Testis (tissue), 3 donors: ENCODE data around the gene CACNG3. TPM values are rescaled to one million over a fixed set of nuclear protein-coding genes. Genes with fewer than 3 reads are reported as not detected.

Experiments
- DNase-seq: peaks from one replicate; pipeline ENCODE4 v3.0.0-alpha.2; 2019
- H3K27ac ChIP-seq, 2 donors: fragments of 200-600 bp; sonication (generic); one replicate each; pipeline ENCODE4 v1.5.1; 2019
- H3K27me3 ChIP-seq: fragments of 200-600 bp; sonication (generic); one replicate; pipeline ENCODE4 v1.5.1; 2019
- H3K36me3 ChIP-seq: fragments of 200-600 bp; sonication (generic); one replicate; pipeline ENCODE4 v1.5.1; 2017; ENCODE audit warnings: low read depth; ENCODE audit errors: missing control alignments
- H3K4me1 ChIP-seq: fragments of 200-600 bp; sonication (generic); one replicate; pipeline ENCODE4 v1.5.1; 2019
- H3K4me3 ChIP-seq, 2 donors: fragments of 200-600 bp; sonication (generic); one replicate each; pipeline ENCODE4 v1.5.1; 2017 to 2019
- H3K9me3 ChIP-seq: fragments of 200-600 bp; sonication (generic); one replicate; pipeline ENCODE4 v1.5.1; 2017
- POLR2A ChIP-seq: fragments of 450-650 bp; IDR thresholded peaks from one replicate; pipeline ENCODE4 v1.6.1; 2017; ENCODE audit warnings: antibody characterized with exemption, mild to moderate bottlenecking, moderate library complexity
- WGBS, 2 donors: methylation state at CpG; one replicate each; pipeline ENCODE4 v1.1.5; 2018; 5-methylcytosine and 5-hydroxymethylcytosine counted together
- intact Hi-C: fragments of 100-400 bp; cut with DNase I; formaldehyde crosslinking; loops from one replicate; pipeline ENCODE4 v1.15.1; 2023; ENCODE audit warnings: low total_unique reads
- polyA plus RNA-seq: library from polyadenylated mRNA; stranded (reverse); fragments of 350-450 nt; fragmentation: Illumina TruSeq; extraction: RNeasy Lipid Tissue Mini Kit (QIAGEN cat#74804); gene quantifications from one replicate; pipeline ENCODE4 v1.2.3, GENCODE V29; 2014; ENCODE audit warnings: low read depth, low replicate concordance; ENCODE audit not compliant: insufficient read depth
- small RNA-seq, 2 donors: library from RNA; depleted of rRNA; stranded (forward); fragments of <200 nt; gene quantifications; one replicate each; pipeline ENCODE3, GENCODE V24; 2016
- total RNA-seq, 2 donors: library from RNA; depleted of rRNA; stranded (reverse); fragments of >200 nt; gene quantifications; one replicate each; pipeline ENCODE4 v1.2.3, GENCODE V29; 2016
- TF ChIP-seq, protein P1 (sequence below), 3 experiments: fragments of 450-650 bp in 2 of 3; fragments of 200-600 bp in 1 of 3; sonication (generic) in 1 of 3; IDR thresholded peaks; one replicate each; pipeline ENCODE4 v1.5.1; 2016 to 2019; ENCODE audit warnings: antibody characterized with exemption in 3 of 3, mild to moderate bottlenecking in 2 of 3, moderate library complexity in 1 of 3

Gene CACNG3
- total and polyA plus RNA-seq, 3 donors from 2014 or later = 0.06 to 0.32 TPM; not detected in 1

DNA sequence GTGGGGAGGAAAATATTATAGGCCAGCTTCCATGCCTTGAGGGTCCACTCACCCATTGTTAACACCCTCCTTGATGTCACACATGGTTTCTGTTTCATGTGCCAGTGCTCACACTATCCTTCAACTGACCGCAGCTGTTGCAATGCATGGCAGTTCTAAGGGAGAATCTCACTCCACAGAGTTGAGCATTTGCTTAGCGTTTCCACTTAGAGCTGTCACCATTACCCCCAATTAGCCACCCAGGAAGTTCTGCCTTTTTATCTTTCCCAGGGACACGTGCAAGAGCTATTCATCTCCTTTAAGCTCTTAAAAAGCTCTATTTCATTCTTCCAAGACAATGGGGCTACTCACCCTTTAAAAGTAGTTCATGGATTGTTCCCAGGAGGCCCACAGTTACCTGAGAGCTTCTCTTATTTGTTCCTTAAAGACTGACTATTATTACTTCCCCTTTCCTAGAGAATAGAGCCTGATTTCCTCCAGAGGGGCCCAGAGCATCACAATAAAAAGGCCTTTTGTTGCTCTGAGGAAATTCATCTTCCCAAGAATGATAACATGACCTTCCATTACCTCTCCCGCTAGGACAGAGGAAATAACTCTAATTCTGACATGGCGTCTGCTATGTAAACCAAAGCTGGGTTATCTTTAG is 126.8 kb downstream of the CACNG3 start:
- Histone ChIP-seq H3K4me1 (no peaks in the 10 kb centered on the region), H3K36me3 (no peaks in the 10 kb centered on the region), H3K9me3 (no peaks in the 10 kb centered on the region), H3K27me3 (no peaks in the 10 kb centered on the region), H3K4me3 (no peak overlapping the region), H3K27ac (no peak overlapping the region)
- DNase-seq = no peak
- intact Hi-C loops = no loop called here
- WGBS, 2 donors = 40 to 43% methylated on average over 5 of the region's 5 CpGs
- TF ChIP-seq, protein P1, sequence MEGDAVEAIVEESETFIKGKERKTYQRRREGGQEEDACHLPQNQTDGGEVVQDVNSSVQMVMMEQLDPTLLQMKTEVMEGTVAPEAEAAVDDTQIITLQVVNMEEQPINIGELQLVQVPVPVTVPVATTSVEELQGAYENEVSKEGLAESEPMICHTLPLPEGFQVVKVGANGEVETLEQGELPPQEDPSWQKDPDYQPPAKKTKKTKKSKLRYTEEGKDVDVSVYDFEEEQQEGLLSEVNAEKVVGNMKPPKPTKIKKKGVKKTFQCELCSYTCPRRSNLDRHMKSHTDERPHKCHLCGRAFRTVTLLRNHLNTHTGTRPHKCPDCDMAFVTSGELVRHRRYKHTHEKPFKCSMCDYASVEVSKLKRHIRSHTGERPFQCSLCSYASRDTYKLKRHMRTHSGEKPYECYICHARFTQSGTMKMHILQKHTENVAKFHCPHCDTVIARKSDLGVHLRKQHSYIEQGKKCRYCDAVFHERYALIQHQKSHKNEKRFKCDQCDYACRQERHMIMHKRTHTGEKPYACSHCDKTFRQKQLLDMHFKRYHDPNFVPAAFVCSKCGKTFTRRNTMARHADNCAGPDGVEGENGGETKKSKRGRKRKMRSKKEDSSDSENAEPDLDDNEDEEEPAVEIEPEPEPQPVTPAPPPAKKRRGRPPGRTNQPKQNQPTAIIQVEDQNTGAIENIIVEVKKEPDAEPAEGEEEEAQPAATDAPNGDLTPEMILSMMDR (IDR thresholded peaks at IDR 0.05) = no peak
- no peak for TF ChIP-seq POLR2A

DNA sequence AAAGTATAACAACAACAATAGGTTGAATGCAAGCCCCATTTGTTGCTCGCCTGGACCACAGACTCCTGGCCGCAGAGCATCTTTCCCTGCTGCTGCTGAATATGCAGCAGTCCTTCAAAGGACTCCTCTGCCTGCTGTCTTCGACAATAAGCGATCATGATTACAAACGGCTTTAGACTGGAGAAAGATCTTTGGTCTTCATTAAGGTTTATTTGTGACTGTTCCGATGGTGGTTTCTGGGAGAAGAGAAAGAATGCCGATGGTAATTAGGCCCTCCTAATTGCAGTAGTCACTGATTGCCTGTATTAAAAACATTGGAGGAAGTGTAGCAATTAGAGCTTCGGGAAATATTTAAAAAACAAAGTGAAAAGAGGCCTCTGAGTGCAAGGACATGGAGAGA is 138.2 kb downstream of the CACNG3 start:
- no peaks in the 10 kb centered on the region for H3K36me3 ChIP-seq
- whole genome bisulfite sequencing, 2 donors = 41 to 43% methylated on average over 8 of the region's 8 CpGs

DNA sequence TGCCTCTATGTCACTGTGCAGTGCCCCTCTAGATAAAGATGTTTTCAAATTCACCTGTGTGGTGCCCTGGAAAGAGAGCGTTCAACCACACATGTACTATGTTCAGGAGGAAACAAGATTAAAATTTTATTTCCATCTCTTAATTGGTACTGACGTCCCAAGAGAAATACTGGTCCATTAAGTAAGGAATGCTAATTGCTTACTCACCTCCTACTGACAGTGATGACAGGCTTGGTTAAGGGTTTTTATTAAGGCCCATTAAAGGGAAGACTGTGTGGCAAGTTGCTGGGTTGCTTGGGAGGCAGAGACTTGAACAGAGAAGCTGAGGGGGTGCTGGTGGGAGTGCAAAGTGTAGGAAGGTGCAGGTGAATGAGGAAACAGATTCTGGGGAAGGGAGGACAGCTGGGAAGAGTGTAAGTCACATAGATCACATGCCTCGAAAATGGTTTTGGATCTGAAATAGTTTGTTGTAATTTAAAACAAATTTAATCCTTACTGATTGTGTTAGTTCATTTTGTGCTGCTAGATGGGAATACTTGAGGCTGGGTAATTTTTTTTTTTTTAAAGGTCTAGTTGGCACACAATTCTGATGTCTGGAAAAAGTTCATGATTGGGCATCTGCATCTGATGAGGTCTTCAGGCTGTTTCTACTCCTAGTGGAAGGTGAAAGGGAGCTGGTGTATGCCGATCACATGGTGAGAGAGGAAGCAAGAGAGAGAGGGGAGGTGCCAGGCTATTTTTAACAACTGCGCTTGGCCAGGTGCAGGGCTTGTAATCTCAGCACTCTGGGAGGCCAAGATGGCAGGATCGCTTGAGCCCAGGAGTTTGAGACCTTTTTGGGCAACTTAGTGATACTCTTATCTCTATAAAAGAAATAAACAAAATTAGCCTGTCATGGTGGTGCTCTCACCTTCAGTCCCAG is 140.5 kb downstream of the CACNG3 start:
- WGBS, 2 donors = 53 to 59% methylated on average over 6 of the region's 6 CpGs
- TF ChIP-seq, protein P1 (IDR thresholded peaks at IDR 0.05) = no peak
- no peak for TF ChIP-seq POLR2A
- Histone ChIP-seq H3K4me3 (no peak overlapping the region), H3K9me3 (no peaks in the 10 kb centered on the region), H3K4me1 (no peaks in the 10 kb centered on the region), H3K27me3 (no peaks in the 10 kb centered on the region), H3K27ac (no peak overlapping the region), H3K36me3 (no peaks in the 10 kb centered on the region)
- intact Hi-C loops = no loop called here
- no peak for DNase-seq

More for the DNA sequence above, 138.2 kb downstream of the CACNG3 start:
- Histone ChIP-seq H3K9me3 (no peaks in the 10 kb centered on the region), H3K4me3 (no peak overlapping the region), H3K4me1 (no peaks in the 10 kb centered on the region), H3K27me3 (no peaks in the 10 kb centered on the region), H3K27ac (no peak overlapping the region)
- no peak for DNase-seq
- intact Hi-C loops = no loop called here
- TF ChIP-seq, protein P1 (IDR thresholded peaks at IDR 0.05) = no peak
- TF ChIP-seq POLR2A = no peak

DNA sequence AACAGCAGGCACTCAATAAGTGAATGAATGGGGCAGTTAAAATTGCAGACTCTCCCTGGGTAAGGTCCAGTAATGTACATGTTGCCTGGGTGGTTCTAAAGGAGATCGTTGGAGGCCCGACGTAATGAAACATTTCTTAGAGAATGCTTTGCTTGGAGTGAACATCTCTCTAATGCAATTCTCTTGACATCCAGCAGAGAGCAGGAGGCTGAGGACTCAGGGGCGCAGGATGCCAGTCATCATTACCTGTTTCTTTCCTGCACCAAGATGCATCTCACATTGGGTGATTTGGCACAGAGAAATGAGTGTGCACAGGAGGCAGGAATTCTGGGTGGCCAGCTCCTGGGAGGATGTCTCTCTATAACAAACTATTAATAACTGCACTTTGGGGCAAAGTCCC is 152.9 kb downstream of the CACNG3 start:
- no peak overlapping the region for H3K4me3 ChIP-seq
- WGBS, 2 donors = 72 to 79% methylated on average over 4 of the region's 4 CpGs
- intact Hi-C loops = no loop called here
- no peaks in the 10 kb centered on the region for H3K27me3 ChIP-seq
- H3K27ac ChIP-seq = no peak overlapping the region
- no peaks in the 10 kb centered on the region for H3K36me3 ChIP-seq
- TF ChIP-seq POLR2A = no peak
- TF ChIP-seq, protein P1 (IDR thresholded peaks at IDR 0.05) = no peak
- no peak for DNase-seq
- no peaks in the 10 kb centered on the region for H3K9me3 ChIP-seq
- H3K4me1 ChIP-seq = no peaks in the 10 kb centered on the region

Small RNAs within 50 kb of the gene (small RNA-seq; reads per million reads assigned to genes)
- gene RF00408 (0 reads per million in 2 donors), gene RNU7-24P (0 reads per million in 2 donors)
